HepG2 (cell line): Measurements from ENCODE around the gene SRF. TPM values are rescaled to one million over a fixed set of nuclear protein-coding genes. Genes with fewer than 3 reads are reported as not detected.

Experiments used
- ATAC-seq: fragments of 200-7000 bp; cut with Tn5 transposase; 3 replicates; pipeline ENCODE4 v1.9.1; 2020; ENCODE audit warnings: mild to moderate bottlenecking, moderate library complexity
- BruUV-seq: library from RNA; stranded (reverse); fragments of 400-500 nt; replicated peaks from 2 replicates; lab custom pipeline; 2021; lab: Mats Ljungman, UMichigan
- CTCF ChIA-PET: fragments of 300-600 bp; formaldehyde crosslinking; extraction: SDS; loops from one replicate; lab custom pipeline; 2021; ENCODE audit warnings: low total read pairs, inconsistent platforms, low intra/inter-chr PET ratio; lab: Yijun Ruan, JAX
- POLR2A ChIA-PET: fragments of 350-600 bp; sonication (Branson Sonifier 250); formaldehyde crosslinking; loops from one replicate; lab custom pipeline; 2020; ENCODE audit warnings: antibody characterized with exemption, inconsistent platforms; lab: Yijun Ruan, JAX
- DNase-seq: peaks from one replicate; pipeline ENCODE4 v3.0.0-alpha.2; 2015; ENCODE audit warnings: low spot score
- FAIRE-seq: peaks from 3 replicates; lab custom pipeline; 2011; peaks lifted over from hg19 to GRCh38; lab: Jason Lieb, UNC
- H2AFZ ChIP-seq: one replicate; pipeline ENCODE4 v1.6.1; 2011; ENCODE audit warnings: low read length, inconsistent platforms
- H3K27ac ChIP-seq: fragments of 300-600 bp; 3 replicates; pipeline ENCODE4 v1.8.0; 2011; ENCODE audit warnings: mixed run types, mild to moderate bottlenecking, mixed read lengths, low read length, inconsistent platforms; ENCODE audit not compliant: insufficient read depth; ENCODE audit errors: extremely low read length
- H3K27me3 ChIP-seq, 2 experiments: fragments of 200-600 bp in 1 of 2; 2 replicates in 1 of 2; 3 replicates in 1 of 2; pipeline versions ENCODE4 v1.6.0 to v1.8.0; 2011; ENCODE audit warnings: low read length in 2 of 2, mild to moderate bottlenecking in 2 of 2, moderate library complexity in 2 of 2, inconsistent platforms in 1 of 2; ENCODE audit not compliant: insufficient read depth in 2 of 2, control insufficient read depth in 1 of 2
- H3K36me3 ChIP-seq, 2 experiments: fragments of 200-600 bp in 1 of 2; replicated peaks in 1 of 2; 2 replicates in 1 of 2; 3 replicates in 1 of 2; pipeline versions ENCODE4 v1.5.1 to v1.8.0; 2011; ENCODE audit warnings: low read length in 2 of 2, inconsistent platforms in 1 of 2; ENCODE audit not compliant: insufficient read depth in 2 of 2, control insufficient read depth in 1 of 2
- H3K4me1 ChIP-seq: 2 replicates; pipeline ENCODE4 v1.5.1; 2012; ENCODE audit warnings: low read length, inconsistent platforms; ENCODE audit not compliant: insufficient read depth
- H3K4me2 ChIP-seq: 2 replicates; pipeline ENCODE4 v1.6.0; 2011; ENCODE audit warnings: low read depth, low read length, inconsistent platforms
- H3K4me3 ChIP-seq, 3 experiments: fragments of 200-600 bp in 1 of 3; sonication (generic), shearing (Covaris generic) in 1 of 3; replicated peaks in 1 of 3; 2 replicates each; pipeline ENCODE4 v1.5.1; 2011 to 2016; ENCODE audit warnings: low read length in 3 of 3, inconsistent platforms in 2 of 3, low read depth in 2 of 3, mild to moderate bottlenecking in 2 of 3, control low read depth in 1 of 3, mixed read lengths in 1 of 3; ENCODE audit not compliant: insufficient read depth in 1 of 3
- H3K79me2 ChIP-seq: one replicate; pipeline ENCODE4 v1.6.1; 2011; ENCODE audit warnings: low read length, inconsistent platforms; ENCODE audit not compliant: insufficient read depth
- H3K9ac ChIP-seq: 2 replicates; pipeline ENCODE4 v1.6.0; 2011; ENCODE audit warnings: mild to moderate bottlenecking, low read depth, low read length, inconsistent platforms; ENCODE audit not compliant: insufficient read depth
- H3K9me3 ChIP-seq: 2 replicates; pipeline ENCODE4 v1.5.1; 2012; ENCODE audit warnings: mild to moderate bottlenecking, low read length
- H4K20me1 ChIP-seq: 2 replicates; pipeline ENCODE4 v1.6.0; 2011; ENCODE audit warnings: inconsistent platforms, mild to moderate bottlenecking, low read length, moderate library complexity; ENCODE audit not compliant: insufficient read depth
- DR1 ChIP-seq: sonication (generic); formaldehyde crosslinking; IDR thresholded peaks from 2 replicates; pipeline ENCODE4 v1.8.0; 2021; ENCODE audit warnings: mild to moderate bottlenecking, missing genetic modification reagents, inconsistent platforms
- HNF4A ChIP-seq: sonication (generic); formaldehyde crosslinking; IDR thresholded peaks from 2 replicates; pipeline ENCODE4 v1.4.0; 2020; ENCODE audit warnings: missing genetic modification reagents
- HNRNPL ChIP-seq: fragments of 200-400 bp; formaldehyde crosslinking; IDR thresholded peaks from 2 replicates; pipeline ENCODE4 v1.6.1; 2017; ENCODE audit warnings: mild to moderate bottlenecking, low read depth, low read length
- KLF9 ChIP-seq: IDR thresholded peaks from 2 replicates; pipeline ENCODE4 v1.6.1; 2016; ENCODE audit warnings: low read depth
- MATR3 ChIP-seq: sonication (generic); formaldehyde crosslinking; IDR thresholded peaks from 2 replicates; pipeline ENCODE4 v1.4.0; 2020; ENCODE audit warnings: missing genetic modification reagents
- MAX ChIP-seq: IDR thresholded peaks from 2 replicates; pipeline ENCODE4 v1.6.1; 2012; ENCODE audit warnings: inconsistent platforms
- MYC ChIP-seq: sonication (generic); formaldehyde crosslinking; IDR thresholded peaks from 2 replicates; pipeline ENCODE4 v1.9.0; 2021; ENCODE audit warnings: missing genetic modification reagents, borderline replicate concordance
- NFE2L2 ChIP-seq: fragments of 150-350 bp; IDR thresholded peaks from 2 replicates; pipeline ENCODE4 v1.6.1; 2014; ENCODE audit warnings: low read length
- SETDB1 ChIP-seq: sonication (generic); formaldehyde crosslinking; IDR thresholded peaks from 2 replicates; pipeline ENCODE4 v1.5.1; 2020; ENCODE audit warnings: missing genetic modification reagents, mild to moderate bottlenecking, borderline replicate concordance
- ZBTB33 ChIP-seq: sonication (generic); formaldehyde crosslinking; IDR thresholded peaks from 2 replicates; pipeline ENCODE4 v1.4.0; 2020; ENCODE audit warnings: missing genetic modification reagents
- ZNF24 ChIP-seq: fragments of 450-650 bp; IDR thresholded peaks from 2 replicates; pipeline ENCODE4 v1.6.1; 2017; ENCODE audit warnings: antibody characterized with exemption, mild to moderate bottlenecking
- ZNF33A ChIP-seq: sonication (generic); formaldehyde crosslinking; IDR thresholded peaks from 2 replicates; pipeline ENCODE4 v1.5.1; 2020; ENCODE audit warnings: missing genetic modification reagents, mild to moderate bottlenecking, moderate library complexity, borderline replicate concordance
- ZNF687 ChIP-seq: sonication (generic); formaldehyde crosslinking; IDR thresholded peaks from 2 replicates; pipeline ENCODE4 v1.5.1; 2020; ENCODE audit warnings: mild to moderate bottlenecking, missing genetic modification reagents, moderate library complexity
- ZNF891 ChIP-seq: sonication (generic); formaldehyde crosslinking; IDR thresholded peaks from 2 replicates; pipeline ENCODE4 v1.5.0; 2020; ENCODE audit warnings: mild to moderate bottlenecking, missing genetic modification reagents
- WGBS: methylation state at CpG from one replicate; pipeline ENCODE4 v1.1.6; 2017; ENCODE audit warnings: low lambda C conversion rate; 5-methylcytosine and 5-hydroxymethylcytosine counted together
- in situ Hi-C: cut with HindIII; loops from 2 replicates; pipeline ENCODE4 v1.10.0; 2017; ENCODE audit warnings: low pct_unique_long_range_greater_than_20kb; ENCODE audit not compliant: extremely low pct_ligation_motif_present
- intact Hi-C: fragments of 100-400 bp; cut with micrococcal nuclease; formaldehyde crosslinking; loops from one replicate; pipeline ENCODE4 v1.10.0; 2022; ENCODE audit not compliant: unreplicated experiment
- polyA plus RNA-seq, 8 experiments: library from polyadenylated mRNA; depleted of rRNA in 3 of 8; stranded (reverse) in 7 of 8; unstranded in 1 of 8; fragments of >200 nt; fragmentation: Illumina TruSeq in 4 of 8; extraction: Trizol in 4 of 8; gene quantifications; 2 replicates each; pipeline versions ENCODE4 v1.2.1 to v1.2.3, GENCODE V29; 2011 to 2016; ENCODE audit warnings: low read depth in 4 of 8, missing spikeins in 1 of 8, mixed read lengths in 1 of 8; ENCODE audit not compliant: insufficient read depth in 1 of 8
- total RNA-seq, 5 experiments: library from RNA; depleted of rRNA; stranded (reverse); fragments of >200 nt; fragmentation: Illumina TruSeq; extraction: Trizol; gene quantifications; 2 replicates each; pipeline ENCODE4 v1.2.3, GENCODE V29; 2016; ENCODE audit warnings: low read depth in 1 of 5
- TF ChIP-seq, protein P1 (sequence below): sonication (generic); formaldehyde crosslinking; IDR thresholded peaks from 2 replicates; pipeline ENCODE4 v1.4.0; 2020; ENCODE audit warnings: missing genetic modification reagents
- TF ChIP-seq, protein P2 (sequence below): sonication (generic); formaldehyde crosslinking; IDR thresholded peaks from 2 replicates; pipeline ENCODE4 v1.4.0; 2020; ENCODE audit warnings: mild to moderate bottlenecking, low read depth, missing genetic modification reagents

SRF gene
- total and polyA plus RNA-seq, 2 of the 13 experiments (the other 11 are each of a cell fraction or from before 2014, with no cell fraction given), result 25.5 to 44.1 TPM

GRCh38 chr6:43127180-43127579 is 43.9 kb upstream of the SRF start:
- intact Hi-C loops, result no loop called here
- CTCF ChIA-PET, result no interaction called here
- TF ChIP-seq ZBTB33 (CRISPR knock-in tag) (peak; percentile 95), KLF9 (CRISPR knock-in tag) (no peak), HNF4A (CRISPR knock-in tag) (peak; percentile 35; the same call in 1 of the 2 replicates), ZNF24 (no peak), DR1 (CRISPR knock-in tag) (no peak), ZNF687 (CRISPR knock-in tag) (peak; percentile 59), NFE2L2 (no peak), MATR3 (CRISPR knock-in tag) (no peak), MYC (peak; percentile 44; the same call in 1 of the 2 replicates), ZNF33A (no peak), ZNF891 (CRISPR knock-in tag) (no peak), HNRNPL (peak; percentile 81; the same call in 1 of the 2 replicates), MAX (peak; percentile 44; the same call in 1 of the 2 replicates), SETDB1 (CRISPR knock-in tag) (no peak)
- TF ChIP-seq, protein P1, sequence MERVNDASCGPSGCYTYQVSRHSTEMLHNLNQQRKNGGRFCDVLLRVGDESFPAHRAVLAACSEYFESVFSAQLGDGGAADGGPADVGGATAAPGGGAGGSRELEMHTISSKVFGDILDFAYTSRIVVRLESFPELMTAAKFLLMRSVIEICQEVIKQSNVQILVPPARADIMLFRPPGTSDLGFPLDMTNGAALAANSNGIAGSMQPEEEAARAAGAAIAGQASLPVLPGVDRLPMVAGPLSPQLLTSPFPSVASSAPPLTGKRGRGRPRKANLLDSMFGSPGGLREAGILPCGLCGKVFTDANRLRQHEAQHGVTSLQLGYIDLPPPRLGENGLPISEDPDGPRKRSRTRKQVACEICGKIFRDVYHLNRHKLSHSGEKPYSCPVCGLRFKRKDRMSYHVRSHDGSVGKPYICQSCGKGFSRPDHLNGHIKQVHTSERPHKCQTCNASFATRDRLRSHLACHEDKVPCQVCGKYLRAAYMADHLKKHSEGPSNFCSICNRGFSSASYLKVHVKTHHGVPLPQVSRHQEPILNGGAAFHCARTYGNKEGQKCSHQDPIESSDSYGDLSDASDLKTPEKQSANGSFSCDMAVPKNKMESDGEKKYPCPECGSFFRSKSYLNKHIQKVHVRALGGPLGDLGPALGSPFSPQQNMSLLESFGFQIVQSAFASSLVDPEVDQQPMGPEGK, result 0 out of 2 replicates have a peak, but pooled peaks have one; percentile 11
- TF ChIP-seq, protein P2, sequence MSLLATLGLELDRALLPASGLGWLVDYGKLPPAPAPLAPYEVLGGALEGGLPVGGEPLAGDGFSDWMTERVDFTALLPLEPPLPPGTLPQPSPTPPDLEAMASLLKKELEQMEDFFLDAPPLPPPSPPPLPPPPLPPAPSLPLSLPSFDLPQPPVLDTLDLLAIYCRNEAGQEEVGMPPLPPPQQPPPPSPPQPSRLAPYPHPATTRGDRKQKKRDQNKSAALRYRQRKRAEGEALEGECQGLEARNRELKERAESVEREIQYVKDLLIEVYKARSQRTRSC (CRISPR knock-in tag), result no peak

More at GRCh38 chr6:43127180-43127579, 43.9 kb upstream of the SRF start:
- no peak overlapping the region for H3K4me3 ChIP-seq
- peak overlapping the region; percentile 20; the same call in 1 of the 2 replicates for H3K4me2 ChIP-seq
- H4K20me1 ChIP-seq, result no peaks in the 10 kb centered on the region
- DNase-seq (no peak), FAIRE-seq (no peak), ATAC-seq (peak; percentile 11; the same call in 2 of the 3 replicates)
- no peaks in the 10 kb centered on the region for H3K27me3 ChIP-seq
- WGBS, result 64% methylated on average over 11 of the region's 12 CpGs
- H2AFZ ChIP-seq, result no peak overlapping the region
- H3K79me2 ChIP-seq, result peaks cover 34% of the 10 kb centered on the region
- peaks cover 19 to 25% of the 10 kb centered on the region in 2 experiments for H3K36me3 ChIP-seq
- POLR2A ChIA-PET, result interaction anchor here (1.1 kb wide), 1 partner anchor 51 kb away, joined by 3 read pairs; the partner anchor contains the start of gene PTK7
- no peak overlapping the region for H3K9ac ChIP-seq
- BruUV-seq, result no TSS peak
- peaks cover 35% of the 10 kb centered on the region for H3K4me1 ChIP-seq
- no peak overlapping the region for H3K27ac ChIP-seq
- in situ Hi-C loops, result loop anchor here (10.0 kb wide), 1 partner anchor 52 kb away; the partner anchor contains the start of gene PTK7
- H3K9me3 ChIP-seq, result no peaks in the 10 kb centered on the region
